ENCODE data around the gene LPIN1. TPM values are rescaled to one million over a fixed set of nuclear protein-coding genes. Genes with fewer than 3 reads are reported as not detected.
A peak's percentile ranks its signal among the peaks of the same experiment; 100 is the strongest.

The LPIN1 gene
- total RNA-seq, 2 experiments from 2014 or later, result 31.9 to 36.5 TPM

DNA sequence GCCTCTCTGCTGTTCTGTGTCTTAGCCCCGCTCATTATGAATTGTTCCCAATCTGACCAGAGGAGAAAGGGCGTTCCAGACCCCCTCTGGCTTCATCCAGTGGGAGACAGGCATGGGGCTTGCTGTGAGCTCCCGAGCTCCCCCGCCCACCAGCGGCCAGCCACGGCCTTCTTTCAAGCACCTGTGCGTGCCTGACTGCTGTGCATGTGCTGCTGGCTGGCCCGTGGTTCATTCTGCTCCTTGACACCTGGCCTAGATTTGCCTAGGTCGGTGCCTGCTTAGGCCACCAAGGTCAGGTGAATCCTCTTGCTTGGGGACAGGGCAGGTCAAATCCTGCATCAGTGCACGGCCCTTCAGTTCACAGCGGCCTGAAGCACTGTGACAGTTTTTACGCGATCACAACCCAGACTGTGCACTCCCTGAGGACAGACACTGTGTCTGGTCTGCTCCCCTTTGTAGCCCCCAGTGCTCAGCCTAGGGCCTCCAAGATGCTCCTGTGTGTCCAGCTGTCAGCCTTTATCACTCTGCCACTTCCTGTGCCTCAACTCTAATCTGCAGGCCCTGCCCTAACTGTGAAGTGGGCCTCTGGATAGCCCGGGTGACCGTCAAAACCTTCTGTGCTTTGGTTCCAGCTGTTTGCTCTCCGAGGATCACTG, 3.6 kb upstream of the LPIN1 start:
- ChIA-PET CTCF (interaction anchor here (1.2 to 14.1 kb wide), 11 partner anchors 8 to 55 kb away, joined by 3 to 282 read pairs (median 10); no protein-coding TSS in a partner anchor), POLR2A (interaction anchor here (1.4 kb wide), 1 partner anchor 46 kb away, joined by 3 read pairs; no protein-coding TSS in a partner anchor)
- no peak overlapping the region for H3K4me3 Mint-ChIP-seq
- intact Hi-C loops (cut with micrococcal nuclease), result loop anchor here (5.0 to 10.0 kb wide), 2 partner anchors 34 to 48 kb away; no protein-coding TSS in a partner anchor
- DNase-seq (no peak), ATAC-seq (no peak)
- peaks cover 37% of the 10 kb centered on the region for H3K4me1 Mint-ChIP-seq (ENCODE audit: low read depth)
- H3K27me3 Mint-ChIP-seq, result no peaks in the 10 kb centered on the region
- H3K9me3 Mint-ChIP-seq, result no peaks in the 10 kb centered on the region
- TF ChIP-seq, protein P1, sequence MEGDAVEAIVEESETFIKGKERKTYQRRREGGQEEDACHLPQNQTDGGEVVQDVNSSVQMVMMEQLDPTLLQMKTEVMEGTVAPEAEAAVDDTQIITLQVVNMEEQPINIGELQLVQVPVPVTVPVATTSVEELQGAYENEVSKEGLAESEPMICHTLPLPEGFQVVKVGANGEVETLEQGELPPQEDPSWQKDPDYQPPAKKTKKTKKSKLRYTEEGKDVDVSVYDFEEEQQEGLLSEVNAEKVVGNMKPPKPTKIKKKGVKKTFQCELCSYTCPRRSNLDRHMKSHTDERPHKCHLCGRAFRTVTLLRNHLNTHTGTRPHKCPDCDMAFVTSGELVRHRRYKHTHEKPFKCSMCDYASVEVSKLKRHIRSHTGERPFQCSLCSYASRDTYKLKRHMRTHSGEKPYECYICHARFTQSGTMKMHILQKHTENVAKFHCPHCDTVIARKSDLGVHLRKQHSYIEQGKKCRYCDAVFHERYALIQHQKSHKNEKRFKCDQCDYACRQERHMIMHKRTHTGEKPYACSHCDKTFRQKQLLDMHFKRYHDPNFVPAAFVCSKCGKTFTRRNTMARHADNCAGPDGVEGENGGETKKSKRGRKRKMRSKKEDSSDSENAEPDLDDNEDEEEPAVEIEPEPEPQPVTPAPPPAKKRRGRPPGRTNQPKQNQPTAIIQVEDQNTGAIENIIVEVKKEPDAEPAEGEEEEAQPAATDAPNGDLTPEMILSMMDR (IDR thresholded peaks at IDR 0.05), result no peak
- no peak overlapping the region for H3K27ac Mint-ChIP-seq
- H3K36me3 Mint-ChIP-seq (ENCODE audit: low read depth), result no peaks in the 10 kb centered on the region

DNA sequence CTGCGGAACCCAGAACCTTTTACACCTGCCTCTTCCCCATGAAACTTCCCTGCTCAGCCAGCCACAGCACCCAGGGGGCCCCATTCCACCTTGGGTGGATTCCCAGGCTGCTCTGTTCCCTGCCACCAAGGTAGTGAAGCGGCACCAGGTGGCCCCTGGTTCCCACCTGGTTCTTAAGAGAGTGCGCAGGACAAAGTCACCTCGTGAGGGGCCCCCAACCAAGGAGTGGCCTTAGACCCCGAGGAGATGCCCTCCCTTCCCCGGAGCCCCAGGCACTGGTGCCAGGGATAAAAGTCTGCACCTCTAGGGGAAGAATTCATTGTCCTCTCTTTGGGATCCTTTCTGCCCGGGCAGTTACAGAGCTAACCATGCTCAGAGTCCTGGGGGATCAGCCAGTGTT, 3.1 kb upstream of the LPIN1 start:
- Mint-ChIP-seq H3K4me1 (ENCODE audit: low read depth) (peaks cover 43% of the 10 kb centered on the region), H3K27ac (no peak overlapping the region), H3K4me3 (no peak overlapping the region), H3K27me3 (no peaks in the 10 kb centered on the region), H3K36me3 (ENCODE audit: low read depth) (no peaks in the 10 kb centered on the region), H3K9me3 (no peaks in the 10 kb centered on the region)
- no peak for ATAC-seq
- TF ChIP-seq, protein P1 (IDR thresholded peaks at IDR 0.05), result no peak
- intact Hi-C loops (cut with micrococcal nuclease), result loop anchor here (5.0 to 10.0 kb wide), 2 partner anchors 34 to 49 kb away; no protein-coding TSS in a partner anchor
- CTCF ChIA-PET, result interaction anchor here (0.9 to 14.1 kb wide), 12 partner anchors 8 to 60 kb away, joined by 3 to 282 read pairs (median 8); no protein-coding TSS in a partner anchor
- DNase-seq, result no peak
- POLR2A ChIA-PET, result interaction anchor here (1.0 to 3.1 kb wide), 5 partner anchors 8 to 46 kb away, joined by 3 to 19 read pairs (median 3); no protein-coding TSS in a partner anchor

DNA sequence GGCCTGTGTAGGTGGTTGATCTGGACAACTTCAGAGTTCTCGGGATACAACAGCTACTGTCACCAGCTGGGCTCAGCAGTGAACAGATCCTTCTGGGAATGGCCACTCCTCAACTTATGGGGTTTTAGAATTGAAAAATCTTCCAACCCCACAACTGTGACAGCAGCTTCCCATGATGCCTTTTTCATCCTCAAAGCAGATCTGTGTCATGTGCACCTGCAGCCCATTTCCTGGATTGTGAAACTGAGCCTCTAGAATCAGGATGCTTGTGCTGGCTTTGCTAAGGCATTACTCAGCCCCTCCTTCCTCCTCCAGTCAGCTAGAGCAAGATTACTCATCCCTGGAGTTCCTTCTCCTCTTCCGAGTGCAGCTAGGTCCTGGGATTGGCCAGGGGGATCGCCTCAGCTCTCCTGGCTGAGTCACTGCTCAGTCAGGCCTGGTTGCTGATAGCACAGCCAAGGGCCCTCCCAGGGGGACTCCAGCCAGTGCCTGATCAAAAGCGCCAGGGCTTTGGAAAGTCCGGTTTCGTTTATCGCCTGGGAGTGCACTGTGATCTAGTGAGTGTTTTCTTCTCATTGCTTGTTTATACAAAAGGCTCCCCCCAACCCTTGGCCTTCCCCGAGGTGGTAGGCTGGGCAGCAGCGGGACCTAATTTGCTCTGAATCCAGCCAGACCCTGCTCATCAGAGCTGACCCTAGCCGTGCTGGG, 2.4 kb upstream of the LPIN1 start:
- peaks cover 45% of the 10 kb centered on the region for H3K4me1 Mint-ChIP-seq (ENCODE audit: low read depth)
- H3K4me3 Mint-ChIP-seq, result peak overlapping the region; percentile 22
- ChIA-PET CTCF (interaction anchor here (0.7 to 14.1 kb wide), 18 partner anchors 9 to 60 kb away, joined by 3 to 282 read pairs (median 4); no protein-coding TSS in a partner anchor), POLR2A (interaction anchor here (1.0 to 3.1 kb wide), 7 partner anchors 8 to 47 kb away, joined by 3 to 19 read pairs (median 3); no protein-coding TSS in a partner anchor)
- H3K27me3 Mint-ChIP-seq, result no peaks in the 10 kb centered on the region
- ATAC-seq, result peak; percentile 62
- TF ChIP-seq, protein P1 (IDR thresholded peaks at IDR 0.05), result no peak
- no peaks in the 10 kb centered on the region for H3K36me3 Mint-ChIP-seq (ENCODE audit: low read depth)
- peak overlapping the region; percentile 72 for H3K27ac Mint-ChIP-seq
- no peaks in the 10 kb centered on the region for H3K9me3 Mint-ChIP-seq
- peak; percentile 83 for DNase-seq
- intact Hi-C loops (cut with micrococcal nuclease), result loop anchor here (5.0 to 10.0 kb wide), 2 partner anchors 33 to 49 kb away; no protein-coding TSS in a partner anchor

DNA sequence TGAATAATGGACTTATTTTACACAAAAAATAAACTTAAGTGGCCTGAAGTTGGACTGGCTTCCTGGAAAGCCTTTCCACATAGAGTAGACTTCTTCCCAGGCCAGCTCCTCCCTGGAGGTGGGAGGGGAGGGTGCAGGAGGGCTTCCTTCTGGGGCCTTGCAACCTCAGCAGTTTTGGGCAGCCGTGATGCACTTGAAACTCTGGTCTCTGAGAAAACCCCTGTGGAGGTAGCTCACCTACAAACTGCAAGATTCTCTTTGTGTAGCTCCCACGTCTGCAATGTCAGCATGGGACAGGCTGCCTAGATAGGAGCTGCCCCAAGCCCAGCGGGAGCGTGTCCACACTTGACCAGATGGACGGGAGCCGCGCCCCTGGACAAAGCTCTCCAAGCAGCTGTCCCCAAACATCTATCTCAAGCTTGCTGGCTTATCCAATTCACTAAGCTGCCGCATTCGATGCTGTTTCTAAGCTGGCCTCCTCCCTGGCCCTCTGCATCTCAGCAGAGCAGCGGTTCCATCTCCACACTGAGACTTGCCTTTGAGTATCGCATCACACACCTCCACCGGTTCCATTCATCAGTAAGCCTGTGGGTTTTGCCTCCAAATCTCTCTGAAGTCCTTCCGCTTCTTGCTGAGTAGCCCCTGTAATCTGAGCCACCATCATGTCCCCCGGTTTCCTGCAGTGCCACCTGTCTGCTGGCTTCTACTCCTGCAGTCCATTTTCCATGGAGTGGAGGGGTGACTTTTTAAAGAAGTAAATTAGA, 1.6 kb upstream of the LPIN1 start:
- ATAC-seq (no peak), DNase-seq (peak; percentile 50)
- no peaks in the 10 kb centered on the region for H3K27me3 Mint-ChIP-seq
- CTCF ChIA-PET, result interaction anchor here (0.7 to 14.1 kb wide), 16 partner anchors 8 to 61 kb away, joined by 3 to 282 read pairs (median 4); no protein-coding TSS in a partner anchor
- H3K9me3 Mint-ChIP-seq, result no peaks in the 10 kb centered on the region
- H3K4me3 Mint-ChIP-seq, result peak overlapping the region; percentile 36
- POLR2A ChIA-PET, result interaction anchor here (1.0 to 3.1 kb wide), 7 partner anchors 9 to 48 kb away, joined by 3 to 19 read pairs (median 3); no protein-coding TSS in a partner anchor
- no peaks in the 10 kb centered on the region for H3K36me3 Mint-ChIP-seq (ENCODE audit: low read depth)
- intact Hi-C loops (cut with micrococcal nuclease), result loop anchor here (5.0 to 10.0 kb wide), 2 partner anchors 32 to 50 kb away; no protein-coding TSS in a partner anchor
- peaks cover 53% of the 10 kb centered on the region for H3K4me1 Mint-ChIP-seq (ENCODE audit: low read depth)
- peak overlapping the region; percentile 72 for H3K27ac Mint-ChIP-seq
- TF ChIP-seq, protein P1 (IDR thresholded peaks at IDR 0.05), result peak; percentile 42
